CD4-positive, alpha-beta T cell (primary cell): Measurements from ENCODE around the gene CADPS. TPM values are rescaled to one million over a fixed set of nuclear protein-coding genes. Genes with fewer than 3 reads are reported as not detected.

Source experiments
- ATAC-seq: fragments of 200-7000 bp; cut with Tn5 transposase; one replicate; pipeline ENCODE4 v1.10.0; 2022; ENCODE audit warnings: mild to moderate bottlenecking; ENCODE audit not compliant: poor library complexity
- CTCF ChIA-PET: fragments of 350-600 bp; sonication (Branson Sonifier 250); formaldehyde crosslinking; loops from one replicate; lab custom pipeline; 2021; ENCODE audit warnings: antibody characterized with exemption, inconsistent platforms; lab: Charles Lee
- POLR2A ChIA-PET: fragments of 350-600 bp; sonication (Branson Sonifier 250); formaldehyde crosslinking; loops from one replicate; lab custom pipeline; 2021; ENCODE audit warnings: antibody characterized with exemption, inconsistent platforms; lab: Charles Lee
- DNase-seq, 14 experiments: peaks; one replicate each; pipeline ENCODE4 v3.0.0-alpha.2; 2013 to 2020; ENCODE audit warnings: mixed read lengths in 2 of 14
- H3K27ac ChIP-seq, 2 donors: one replicate each; pipeline versions ENCODE4 v1.5.1 to v1.7.0; 2013; ENCODE audit warnings: low read length in 2 of 2, low read depth in 1 of 2, mild to moderate bottlenecking in 1 of 2
- H3K27me3 ChIP-seq, 2 experiments: 1 replicate in 1 of 2; 2 replicates in 1 of 2; pipeline versions ENCODE4 v1.6.1 to v1.7.0; 2013; ENCODE audit warnings: low read length in 2 of 2, control low read depth in 1 of 2, mild to moderate bottlenecking in 1 of 2, moderate library complexity in 1 of 2; ENCODE audit not compliant: insufficient read depth in 2 of 2, control insufficient read depth in 1 of 2
- H3K36me3 ChIP-seq: one replicate; pipeline ENCODE4 v1.6.1; 2013; ENCODE audit warnings: low read length, control low read depth; ENCODE audit not compliant: insufficient read depth
- H3K4me1 ChIP-seq: one replicate; pipeline ENCODE4 v1.6.1; 2013; ENCODE audit warnings: low read length, control low read depth; ENCODE audit not compliant: insufficient read depth
- H3K4me3 ChIP-seq: one replicate; pipeline ENCODE4 v1.5.1; 2013; ENCODE audit warnings: mild to moderate bottlenecking, low read length, moderate library complexity
- H3K9me3 ChIP-seq, 2 experiments: 1 replicate in 1 of 2; 2 replicates in 1 of 2; pipeline versions ENCODE4 v1.6.1 to v1.7.0; 2013; ENCODE audit warnings: low read length in 2 of 2, mild to moderate bottlenecking in 2 of 2, control low read depth in 1 of 2, moderate library complexity in 1 of 2; ENCODE audit not compliant: control insufficient read depth in 1 of 2, insufficient read depth in 1 of 2
- H3K27ac Mint-ChIP-seq: one replicate; pipeline ENCODE4 v1.8.0; 2020; ENCODE audit warnings: mixed read lengths
- H3K27me3 Mint-ChIP-seq: one replicate; pipeline ENCODE4 v1.8.0; 2021; ENCODE audit warnings: mixed read lengths
- H3K36me3 Mint-ChIP-seq: one replicate; pipeline ENCODE4 v1.8.0; 2021; ENCODE audit warnings: low read depth, mixed read lengths
- H3K4me1 Mint-ChIP-seq: one replicate; pipeline ENCODE4 v1.8.0; 2021; ENCODE audit warnings: low read depth, mixed read lengths
- H3K4me3 Mint-ChIP-seq: one replicate; pipeline ENCODE4 v1.8.0; 2020; ENCODE audit warnings: mild to moderate bottlenecking, mixed read lengths
- H3K9me3 Mint-ChIP-seq: one replicate; pipeline ENCODE4 v1.8.0; 2020; ENCODE audit warnings: mixed read lengths
- intact Hi-C, 2 experiments: fragments of 100-400 bp; cut with DNase I in 1 of 2; cut with micrococcal nuclease in 1 of 2; formaldehyde crosslinking; loops; one replicate each; pipeline versions ENCODE4 v1.15.1 to v1.9.0; 2023 to 2025; cut with DNase I, micrococcal nuclease
- total RNA-seq, 174 experiments: library from RNA in 2 of 174; stranded (reverse) in 2 of 174; gene quantifications; one replicate each; pipeline ENCODE4 v1.2.3 and lab custom pipeline; 2021 to 2026
- TF ChIP-seq, protein P1 (sequence below): fragments of 200-600 bp; IDR thresholded peaks from one replicate; pipeline ENCODE4 v1.8.0; 2022; ENCODE audit warnings: antibody characterized with exemption, mild to moderate bottlenecking

CADPS gene
- total RNA-seq, 2 experiments from 2014 or later = not detected

DNA sequence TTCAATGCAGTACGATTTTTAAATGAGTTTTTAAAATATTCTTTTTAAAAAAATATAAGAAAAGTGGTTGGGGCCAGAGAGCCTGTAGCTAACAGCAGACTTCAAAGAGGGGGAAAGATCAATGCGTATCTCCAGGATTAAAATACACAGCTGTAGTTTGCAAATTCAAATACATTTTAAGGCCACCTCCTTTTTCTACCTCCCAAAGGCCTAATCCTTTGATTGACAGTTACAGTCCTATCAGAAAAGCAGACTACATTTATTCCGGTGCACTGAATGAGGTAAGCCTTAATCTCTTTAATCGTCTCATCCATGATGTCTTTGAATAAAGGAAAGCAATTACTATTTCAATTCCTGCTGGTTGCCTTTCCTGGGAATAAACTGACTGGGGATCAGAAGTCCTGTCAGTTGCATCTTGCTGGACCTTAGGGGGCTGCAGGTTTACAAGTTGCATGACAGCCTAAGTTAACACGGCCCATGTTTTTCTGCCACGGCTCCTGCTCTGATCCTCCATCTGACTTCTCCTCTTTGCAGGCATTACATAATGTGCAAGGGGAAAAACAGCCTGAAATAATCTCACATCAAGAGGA, 51.7 kb downstream of the CADPS start:
- Mint-ChIP-seq H3K4me1 (peaks cover 2% of the 10 kb centered on the region), H3K36me3 (no peaks in the 10 kb centered on the region), H3K27ac (no peak overlapping the region), H3K9me3 (no peaks in the 10 kb centered on the region), H3K4me3 (no peak overlapping the region), H3K27me3 (no peaks in the 10 kb centered on the region)
- H3K27me3 ChIP-seq = no peaks in the 10 kb centered on the region
- H3K4me1 ChIP-seq = no peaks in the 10 kb centered on the region
- intact Hi-C loops = no loop called here
- ATAC-seq (no peak), DNase-seq (no peak)
- no peaks in the 10 kb centered on the region for H3K36me3 ChIP-seq
- ChIA-PET CTCF (no interaction called here), POLR2A (interaction anchor here (1.6 kb wide), 1 partner anchor 12 kb away, joined by 4 read pairs; no protein-coding TSS in a partner anchor)
- no peak overlapping the region for H3K4me3 ChIP-seq
- TF ChIP-seq, protein P1, sequence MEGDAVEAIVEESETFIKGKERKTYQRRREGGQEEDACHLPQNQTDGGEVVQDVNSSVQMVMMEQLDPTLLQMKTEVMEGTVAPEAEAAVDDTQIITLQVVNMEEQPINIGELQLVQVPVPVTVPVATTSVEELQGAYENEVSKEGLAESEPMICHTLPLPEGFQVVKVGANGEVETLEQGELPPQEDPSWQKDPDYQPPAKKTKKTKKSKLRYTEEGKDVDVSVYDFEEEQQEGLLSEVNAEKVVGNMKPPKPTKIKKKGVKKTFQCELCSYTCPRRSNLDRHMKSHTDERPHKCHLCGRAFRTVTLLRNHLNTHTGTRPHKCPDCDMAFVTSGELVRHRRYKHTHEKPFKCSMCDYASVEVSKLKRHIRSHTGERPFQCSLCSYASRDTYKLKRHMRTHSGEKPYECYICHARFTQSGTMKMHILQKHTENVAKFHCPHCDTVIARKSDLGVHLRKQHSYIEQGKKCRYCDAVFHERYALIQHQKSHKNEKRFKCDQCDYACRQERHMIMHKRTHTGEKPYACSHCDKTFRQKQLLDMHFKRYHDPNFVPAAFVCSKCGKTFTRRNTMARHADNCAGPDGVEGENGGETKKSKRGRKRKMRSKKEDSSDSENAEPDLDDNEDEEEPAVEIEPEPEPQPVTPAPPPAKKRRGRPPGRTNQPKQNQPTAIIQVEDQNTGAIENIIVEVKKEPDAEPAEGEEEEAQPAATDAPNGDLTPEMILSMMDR = no peak
- no peaks in the 10 kb centered on the region for H3K9me3 ChIP-seq
- no peak overlapping the region for H3K27ac ChIP-seq

DNA sequence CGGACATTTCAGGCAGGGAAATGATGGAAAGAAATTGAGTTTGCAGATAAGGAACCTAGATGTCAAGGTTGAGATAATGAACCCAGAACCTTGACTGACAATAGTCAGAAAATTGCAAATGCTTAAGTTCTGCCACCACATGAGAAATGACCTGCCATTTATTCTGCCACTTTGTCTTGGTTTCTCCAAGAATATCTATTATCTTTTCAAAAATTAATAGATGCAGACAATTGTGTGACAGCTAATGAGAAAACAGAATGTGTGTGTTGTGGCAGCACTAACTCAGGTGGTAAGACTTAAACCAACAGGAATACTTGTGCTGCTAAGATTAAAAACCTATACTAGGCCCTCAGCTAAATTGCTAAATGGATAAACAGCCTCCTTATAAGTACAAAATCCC, 52.3 kb downstream of the CADPS start:
- no peak overlapping the region for H3K27ac Mint-ChIP-seq

GRCh38 chr3:62818347-62818746, 56.9 kb downstream of the CADPS start:
- TF ChIP-seq, protein P1 = no peak
- H3K36me3 ChIP-seq = no peaks in the 10 kb centered on the region
- CTCF ChIA-PET = no interaction called here
- no peaks in the 10 kb centered on the region for H3K36me3 Mint-ChIP-seq
- no peak overlapping the region for H3K27ac ChIP-seq
- POLR2A ChIA-PET = no interaction called here
- H3K27me3 Mint-ChIP-seq = no peaks in the 10 kb centered on the region
- no peaks in the 10 kb centered on the region for H3K9me3 ChIP-seq
- intact Hi-C loops = no loop called here
- H3K4me1 ChIP-seq = no peaks in the 10 kb centered on the region
- H3K4me1 Mint-ChIP-seq = peaks cover 14% of the 10 kb centered on the region
- H3K27ac Mint-ChIP-seq = no peak overlapping the region
- H3K9me3 Mint-ChIP-seq = no peaks in the 10 kb centered on the region
- no peak for ATAC-seq
- H3K27me3 ChIP-seq = no peaks in the 10 kb centered on the region
- no peak overlapping the region for H3K4me3 ChIP-seq
- no peak for DNase-seq
- no peak overlapping the region for H3K4me3 Mint-ChIP-seq

More for the DNA sequence above, 52.3 kb downstream of the CADPS start:
- TF ChIP-seq, protein P1 = no peak
- CTCF ChIA-PET = no interaction called here
- Histone ChIP-seq H3K27ac (no peak overlapping the region), H3K4me3 (no peak overlapping the region), H3K9me3 (no peaks in the 10 kb centered on the region), H3K4me1 (no peaks in the 10 kb centered on the region), H3K27me3 (no peaks in the 10 kb centered on the region), H3K36me3 (no peaks in the 10 kb centered on the region)
- DNase-seq = no peak
- no peaks in the 10 kb centered on the region for H3K9me3 Mint-ChIP-seq
- intact Hi-C loops = no loop called here
- no peaks in the 10 kb centered on the region for H3K36me3 Mint-ChIP-seq
- H3K4me3 Mint-ChIP-seq = no peak overlapping the region
- H3K27me3 Mint-ChIP-seq = no peaks in the 10 kb centered on the region
- ATAC-seq = no peak
- H3K4me1 Mint-ChIP-seq = peaks cover 6% of the 10 kb centered on the region
- POLR2A ChIA-PET = no interaction called here
